Fibroblast of pulmonary artery (primary cell): ENCODE data around the gene SLC39A6.
"Not testable (repeated sequence)": the region's sequence is repeated elsewhere in the genome, so short reads cannot be mapped to it uniquely, and the experiment has no call there.

ENCODE experiments used
- DNase-seq: peaks from one replicate; pipeline ENCODE4 v3.0.0-alpha.2; 2010; ENCODE audit warnings: low read depth
- H3K4me3 ChIP-seq: replicated peaks from 2 replicates; pipeline ENCODE4 v1.5.1; 2011; ENCODE audit warnings: low read depth, mild to moderate bottlenecking, control low read depth, low read length, moderate library complexity
- TF ChIP-seq, protein P1 (sequence below): IDR thresholded peaks from 2 replicates; pipeline ENCODE4 v1.5.1; 2011; ENCODE audit warnings: mild to moderate bottlenecking, control low read depth, low read length, inconsistent platforms; ENCODE audit errors: missing control alignments

SLC39A6 gene

DNA sequence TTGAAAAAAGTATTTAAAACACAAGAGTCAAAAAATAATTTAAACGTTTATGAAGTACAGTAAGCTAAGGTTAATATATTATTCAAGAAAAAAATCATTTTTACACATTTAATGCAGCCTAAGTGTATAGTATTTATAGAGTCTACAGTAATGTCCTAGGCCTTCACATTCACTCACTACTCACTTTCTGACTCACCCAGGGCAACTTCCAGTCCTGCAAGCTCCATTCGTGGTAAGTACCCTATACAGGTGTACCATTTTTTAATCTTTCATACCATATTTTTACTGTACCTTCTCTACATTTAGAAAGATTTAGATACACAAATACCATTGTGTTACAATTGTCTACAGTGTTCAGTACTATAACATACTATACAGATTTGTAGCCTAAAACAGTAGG lies 40.9 kb downstream of the SLC39A6 start:
- H3K4me3 ChIP-seq: no peak overlapping the region
- TF ChIP-seq, protein P1, sequence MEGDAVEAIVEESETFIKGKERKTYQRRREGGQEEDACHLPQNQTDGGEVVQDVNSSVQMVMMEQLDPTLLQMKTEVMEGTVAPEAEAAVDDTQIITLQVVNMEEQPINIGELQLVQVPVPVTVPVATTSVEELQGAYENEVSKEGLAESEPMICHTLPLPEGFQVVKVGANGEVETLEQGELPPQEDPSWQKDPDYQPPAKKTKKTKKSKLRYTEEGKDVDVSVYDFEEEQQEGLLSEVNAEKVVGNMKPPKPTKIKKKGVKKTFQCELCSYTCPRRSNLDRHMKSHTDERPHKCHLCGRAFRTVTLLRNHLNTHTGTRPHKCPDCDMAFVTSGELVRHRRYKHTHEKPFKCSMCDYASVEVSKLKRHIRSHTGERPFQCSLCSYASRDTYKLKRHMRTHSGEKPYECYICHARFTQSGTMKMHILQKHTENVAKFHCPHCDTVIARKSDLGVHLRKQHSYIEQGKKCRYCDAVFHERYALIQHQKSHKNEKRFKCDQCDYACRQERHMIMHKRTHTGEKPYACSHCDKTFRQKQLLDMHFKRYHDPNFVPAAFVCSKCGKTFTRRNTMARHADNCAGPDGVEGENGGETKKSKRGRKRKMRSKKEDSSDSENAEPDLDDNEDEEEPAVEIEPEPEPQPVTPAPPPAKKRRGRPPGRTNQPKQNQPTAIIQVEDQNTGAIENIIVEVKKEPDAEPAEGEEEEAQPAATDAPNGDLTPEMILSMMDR: no peak
- DNase-seq: no peak

DNA sequence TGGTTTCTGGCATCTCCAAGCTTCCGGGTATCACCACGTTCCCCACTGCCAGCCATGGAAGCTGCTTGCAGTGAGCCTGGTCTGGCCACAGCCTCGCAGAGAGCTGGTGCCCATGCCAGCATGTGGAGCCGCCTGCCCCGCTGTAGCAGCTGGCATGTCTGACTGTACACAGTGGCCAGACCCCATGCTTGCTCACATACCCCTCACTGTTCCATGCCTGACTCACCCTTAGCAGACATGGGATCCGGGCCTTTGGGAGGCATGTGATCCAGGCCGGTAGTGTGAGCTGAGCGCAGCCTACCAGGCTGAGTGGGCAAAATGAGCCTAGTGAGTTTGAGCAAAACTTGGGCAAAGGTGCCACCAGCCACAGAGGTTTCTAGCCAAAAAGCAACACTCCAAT lies 43.0 kb downstream of the SLC39A6 start:
- no peak overlapping the region for H3K4me3 ChIP-seq
- TF ChIP-seq, protein P1: no peak
- no peak for DNase-seq

- no peak overlapping the region for H3K4me3 ChIP-seq
- no peak for DNase-seq
- TF ChIP-seq, protein P1: no peak
These were observed 43.9 kb downstream of the SLC39A6 start for GRCh38 chr18:36085195-36085594.

GRCh38 chr18:36083729-36084128 lies 45.4 kb downstream of the SLC39A6 start:
- DNase-seq: no peak
- TF ChIP-seq, protein P1: no peak
- no peak overlapping the region for H3K4me3 ChIP-seq

DNA sequence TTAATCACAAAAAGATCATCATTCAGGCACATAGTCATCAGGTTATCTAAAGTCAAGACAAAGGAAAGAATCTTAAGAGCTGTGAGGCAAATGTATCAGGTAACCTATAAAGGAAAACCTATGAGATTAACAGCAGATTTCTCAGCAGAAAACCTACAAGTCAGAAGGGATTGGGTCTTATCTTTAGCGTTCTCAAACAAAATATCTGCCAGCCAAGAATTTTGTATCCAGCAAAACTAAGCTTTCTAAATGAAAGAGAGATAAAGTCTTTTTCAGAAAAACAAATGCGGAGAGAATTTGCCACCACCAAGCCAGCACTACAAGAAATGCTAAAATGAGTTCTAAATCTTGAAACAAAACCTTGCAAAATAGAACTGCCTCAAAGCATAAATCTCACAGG lies 48.0 kb downstream of the SLC39A6 start:
- DNase-seq, H3K4me3 ChIP-seq: not testable (repeated sequence)

DNA sequence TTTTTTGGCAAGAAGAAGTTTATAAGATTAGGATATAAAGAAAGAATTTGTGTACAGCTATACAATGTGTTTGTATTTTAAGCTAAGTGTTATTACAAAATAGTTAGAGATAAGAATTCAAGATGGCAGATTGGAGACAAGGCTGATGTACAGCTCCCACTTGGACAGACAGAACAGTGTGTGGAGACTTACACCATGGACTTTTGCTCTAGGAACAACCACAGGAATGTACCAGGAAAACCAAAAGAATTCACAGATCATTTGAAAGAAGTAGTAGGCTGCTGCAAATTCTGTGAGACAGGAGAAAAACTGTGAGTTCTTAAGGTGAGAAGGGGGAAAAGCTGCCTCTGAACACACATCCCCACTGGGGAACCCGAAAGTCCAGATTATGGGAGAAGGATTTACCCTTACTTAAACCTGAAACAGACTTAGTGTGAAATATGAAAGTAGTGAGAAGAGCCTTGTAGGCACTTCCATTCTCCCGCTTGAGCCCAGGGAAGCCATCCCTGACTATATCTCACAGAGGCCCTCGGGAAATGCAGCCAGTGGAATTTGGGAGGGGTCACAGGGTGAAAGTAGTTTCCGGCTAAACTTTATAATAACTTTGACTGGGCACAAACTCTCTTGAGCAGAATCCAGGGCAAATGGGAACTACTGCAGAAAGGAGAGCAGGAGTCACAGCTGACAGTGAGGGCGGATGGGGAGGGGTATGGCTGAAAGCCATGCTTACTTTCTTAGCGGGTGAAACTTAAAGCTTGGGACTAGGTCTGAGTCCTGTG lies 50.2 kb downstream of the SLC39A6 start:
- H3K4me3 ChIP-seq: no peak overlapping the region
- peak; percentile 86 for DNase-seq
- TF ChIP-seq, protein P1: no peak

DNA sequence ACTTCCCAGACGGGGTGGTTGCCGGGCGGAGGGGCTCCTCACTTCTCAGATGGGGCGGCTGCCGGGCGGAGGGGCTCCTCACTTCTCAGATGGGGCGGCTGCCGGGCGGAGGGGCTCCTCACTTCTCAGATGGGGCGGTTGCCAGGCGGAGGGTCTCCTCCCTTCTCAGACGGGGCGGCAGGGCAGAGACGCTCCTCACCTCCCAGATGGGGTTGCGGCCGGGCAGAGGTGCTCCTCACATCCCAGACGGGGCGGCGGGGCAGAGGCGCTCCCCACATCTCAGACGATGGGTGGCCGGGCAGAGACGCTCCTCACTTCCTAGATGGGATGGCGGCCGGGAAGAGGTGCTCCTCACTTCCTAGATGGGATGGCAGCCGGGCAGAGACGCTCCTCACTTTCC lies 51.4 kb downstream of the SLC39A6 start:
- not testable (repeated sequence) for H3K4me3 ChIP-seq, DNase-seq

DNA sequence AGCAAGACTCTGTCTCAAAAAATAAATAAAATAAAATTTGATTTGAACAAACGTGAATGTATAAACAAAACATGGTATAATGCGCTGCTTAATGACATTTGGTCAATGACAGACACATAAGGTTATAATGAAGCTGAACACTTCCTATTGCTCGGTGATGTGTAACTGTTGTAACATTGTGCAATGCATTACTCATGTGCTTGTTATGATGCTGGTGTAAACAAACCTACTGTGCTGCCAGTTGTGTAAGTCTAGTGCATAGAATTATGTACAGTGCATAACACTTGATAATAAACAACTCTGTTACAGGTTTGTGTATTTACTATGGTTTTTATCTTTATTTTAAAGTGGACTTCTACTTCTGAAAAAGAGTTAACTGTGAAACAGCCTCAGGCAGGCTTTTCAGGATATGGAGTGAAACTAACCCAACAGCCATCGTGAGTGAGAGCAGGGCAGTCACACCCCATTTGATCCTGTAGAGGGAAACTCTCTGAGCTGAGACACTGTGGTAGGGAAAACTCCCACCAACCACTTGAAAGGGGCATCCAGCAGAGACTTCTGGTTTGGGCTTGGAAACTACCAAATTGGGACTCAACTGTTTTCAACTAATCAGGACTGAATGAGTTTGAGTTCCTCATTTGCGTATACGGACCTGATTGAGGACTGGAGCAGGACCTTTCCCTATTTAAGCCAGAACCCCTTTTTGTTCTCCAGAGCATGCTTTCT lies 53.1 kb downstream of the SLC39A6 start:
- peak; percentile 81 for DNase-seq
- no peak overlapping the region for H3K4me3 ChIP-seq
- TF ChIP-seq, protein P1: no peak
